ENCODE data around the gene C2CD4C. TPM values are rescaled to one million over a fixed set of nuclear protein-coding genes. Genes with fewer than 3 reads are reported as not detected.
A peak's percentile ranks its signal among the peaks of the same experiment; 100 is the strongest.

Gene C2CD4C
- polyA plus RNA-seq, 3 donors = not detected

GRCh38 chr19:406135-406781 lies 2.7 kb downstream of the C2CD4C start:
- no peaks in the 10 kb centered on the region for H3K4me1 ChIP-seq (ENCODE audit: control insufficient read depth in 1 of 2, insufficient read depth in 2 of 2, low read length in 2 of 2)
- H3K27me3 ChIP-seq (ENCODE audit: control insufficient read depth in 2 of 2, insufficient read depth in 2 of 2, low read length in 2 of 2) = peaks cover 9 to 30% of the 10 kb centered on the region in 2 donors
- H4K20me1 ChIP-seq (ENCODE audit: insufficient read depth, low read length) = no peaks in the 10 kb centered on the region
- no peak overlapping the region for H2AFZ ChIP-seq (ENCODE audit: insufficient read depth, low read depth, low read length, poor library complexity, severe bottlenecking)
- DNase-seq = no peak
- peaks cover 0 to 3% of the 10 kb centered on the region in 2 donors for H3K9me3 ChIP-seq (replicated peaks in 1 of 2; ENCODE audit: control insufficient read depth in 1 of 2, insufficient read depth in 1 of 2, low read length in 2 of 2)
- no peak overlapping the region for H3K4me3 ChIP-seq (replicated peaks in 1 of 3; ENCODE audit: low read depth in 2 of 3, low read length in 3 of 3)
- Mint-ChIP-seq H3K36me3 (peaks cover 0 to 2% of the 10 kb centered on the region in 2 donors), H3K4me3 (no peak overlapping the region), H3K4me1 (peaks cover 3% of the 10 kb centered on the region), H3K27me3 (ENCODE audit: low read depth in 3 of 3) (peaks cover 20 to 52% (median 22%) of the 10 kb centered on the region in 3 donors), H3K9me3 (peaks cover 0 to 21% (median 6%) of the 10 kb centered on the region in 7 donors), H3K27ac (no peak overlapping the region)
- 57% methylated on average over 33 of the region's 41 CpGs for WGBS (ENCODE audit: insufficient coverage)
- intact Hi-C loops (cut with micrococcal nuclease) = no loop called here
- no peak for TF ChIP-seq CTCF (IDR thresholded peaks at IDR 0.05)
- H3K79me2 ChIP-seq (ENCODE audit: insufficient read depth, low read length) = no peaks in the 10 kb centered on the region
- H3K36me3 ChIP-seq (replicated peaks in 1 of 2; ENCODE audit: control insufficient read depth in 1 of 2, insufficient read depth in 2 of 2, low read length in 2 of 2) = no peaks in the 10 kb centered on the region
- H3K9ac ChIP-seq (ENCODE audit: insufficient read depth, low read length, poor library complexity, severe bottlenecking) = no peak overlapping the region
- no peak overlapping the region for H3K4me2 ChIP-seq (replicated peaks; ENCODE audit: extremely low read depth, low read length, poor library complexity, severe bottlenecking)
- H3K27ac ChIP-seq (ENCODE audit: low read depth in 1 of 2, low read length in 2 of 2) = no peak overlapping the region

- H3K79me2 ChIP-seq (ENCODE audit: insufficient read depth, low read length) = no peaks in the 10 kb centered on the region
- H3K27me3 ChIP-seq (ENCODE audit: control insufficient read depth in 2 of 2, insufficient read depth in 2 of 2, low read length in 2 of 2) = peaks cover 9 to 26% of the 10 kb centered on the region in 2 donors
- no peaks in the 10 kb centered on the region for H3K36me3 ChIP-seq (replicated peaks in 1 of 2; ENCODE audit: control insufficient read depth in 1 of 2, insufficient read depth in 2 of 2, low read length in 2 of 2)
- no peak for DNase-seq
- no peak overlapping the region for H2AFZ ChIP-seq (ENCODE audit: insufficient read depth, low read depth, low read length, poor library complexity, severe bottlenecking)
- H3K4me3 ChIP-seq (replicated peaks in 1 of 3; ENCODE audit: low read depth in 2 of 3, low read length in 3 of 3) = no peak overlapping the region
- 41% methylated on average over 23 of the region's 29 CpGs for WGBS (ENCODE audit: insufficient coverage)
- TF ChIP-seq CTCF (IDR thresholded peaks at IDR 0.05) = no peak
- H4K20me1 ChIP-seq (ENCODE audit: insufficient read depth, low read length) = no peaks in the 10 kb centered on the region
- H3K27ac ChIP-seq (ENCODE audit: low read depth in 1 of 2, low read length in 2 of 2) = no peak overlapping the region
- H3K27ac Mint-ChIP-seq = peak overlapping the region in 1 of 7 donors; percentile 26
- peaks cover 0 to 18% (median 6%) of the 10 kb centered on the region in 7 donors for H3K9me3 Mint-ChIP-seq
- no peak overlapping the region for H3K9ac ChIP-seq (ENCODE audit: insufficient read depth, low read length, poor library complexity, severe bottlenecking)
- peaks cover 0 to 3% of the 10 kb centered on the region in 2 donors for H3K9me3 ChIP-seq (replicated peaks in 1 of 2; ENCODE audit: control insufficient read depth in 1 of 2, insufficient read depth in 1 of 2, low read length in 2 of 2)
- H3K36me3 Mint-ChIP-seq = peaks cover 0 to 2% of the 10 kb centered on the region in 2 donors
- H3K4me1 Mint-ChIP-seq = peaks cover 3% of the 10 kb centered on the region
- no peak overlapping the region for H3K4me3 Mint-ChIP-seq
- intact Hi-C loops (cut with micrococcal nuclease) = no loop called here
- H3K4me2 ChIP-seq (replicated peaks; ENCODE audit: extremely low read depth, low read length, poor library complexity, severe bottlenecking) = no peak overlapping the region
- peaks cover 18 to 49% (median 20%) of the 10 kb centered on the region in 3 donors for H3K27me3 Mint-ChIP-seq (ENCODE audit: low read depth in 3 of 3)
- no peaks in the 10 kb centered on the region for H3K4me1 ChIP-seq (ENCODE audit: control insufficient read depth in 1 of 2, insufficient read depth in 2 of 2, low read length in 2 of 2)
Measured at GRCh38 chr19:405121-405965, 3.6 kb downstream of the C2CD4C start.

All from CD14-positive monocyte (primary cell).